OCI-LY7 (cell line): Measurements from ENCODE around the gene NOTCH4. TPM values are rescaled to one million over a fixed set of nuclear protein-coding genes. Genes with fewer than 3 reads are reported as not detected.

ENCODE experiments used
- BruUV-seq: library from RNA; stranded (reverse); fragments of 400-500 nt; replicated peaks from 2 replicates; lab custom pipeline; 2021; lab: Mats Ljungman, UMichigan
- CTCF ChIA-PET: fragments of 300-600 bp; sonication (Branson Sonifier 250); formaldehyde crosslinking; loops from one replicate; lab custom pipeline; 2022; ENCODE audit warnings: antibody characterized with exemption; ENCODE audit not compliant: unreplicated experiment; lab: Charles Lee
- POLR2A ChIA-PET: fragments of 300-600 bp; sonication (Branson Sonifier 250); formaldehyde crosslinking; loops from one replicate; lab custom pipeline; 2022; ENCODE audit warnings: antibody characterized with exemption; lab: Charles Lee
- DNase-seq: peaks from one replicate; pipeline ENCODE4 v3.0.0-alpha.2; 2015; ENCODE audit warnings: low spot score
- H2AFZ ChIP-seq: fragments of 200-600 bp; sonication (generic), shearing (Covaris generic); 2 replicates; pipeline ENCODE4 v1.6.1; 2014; ENCODE audit warnings: mild to moderate bottlenecking, antibody characterized with exemption, low read length, moderate library complexity
- H3K27ac ChIP-seq: fragments of 200-600 bp; sonication (generic); 2 replicates; pipeline ENCODE4 v1.5.1; 2014; ENCODE audit warnings: mixed run types, low read depth, mild to moderate bottlenecking, moderate library complexity, low read length, inconsistent platforms; ENCODE audit not compliant: poor library complexity, severe bottlenecking
- H3K36me3 ChIP-seq: fragments of 200-600 bp; sonication (generic); 2 replicates; pipeline ENCODE4 v1.6.1; 2014; ENCODE audit warnings: mild to moderate bottlenecking, antibody characterized with exemption, low read length, moderate library complexity, mixed read lengths; ENCODE audit not compliant: insufficient read depth
- H3K4me1 ChIP-seq: fragments of 200-600 bp; sonication (generic); 2 replicates; pipeline ENCODE4 v1.5.1; 2014; ENCODE audit warnings: mild to moderate bottlenecking, low read length; ENCODE audit not compliant: insufficient read depth, poor library complexity, severe bottlenecking
- H3K4me2 ChIP-seq: fragments of 200-600 bp; sonication (generic); 2 replicates; pipeline ENCODE4 v1.6.1; 2014; ENCODE audit warnings: mild to moderate bottlenecking, low read length
- H3K4me3 ChIP-seq: fragments of 200-600 bp; sonication (generic); 2 replicates; pipeline ENCODE4 v1.5.1; 2014; ENCODE audit warnings: mild to moderate bottlenecking, low read depth, low read length; ENCODE audit not compliant: poor library complexity, severe bottlenecking
- H3K79me2 ChIP-seq: fragments of 200-600 bp; sonication (generic); 2 replicates; pipeline ENCODE4 v1.6.1; 2016; ENCODE audit warnings: low read depth, mild to moderate bottlenecking, low read length, moderate library complexity, mixed read lengths; ENCODE audit not compliant: insufficient read depth
- H3K9me2 ChIP-seq: fragments of 200-600 bp; sonication (generic); 2 replicates; pipeline ENCODE4 v1.6.1; 2016; ENCODE audit warnings: mild to moderate bottlenecking, low read length, mixed read lengths; ENCODE audit not compliant: insufficient read depth
- H3K9me3 ChIP-seq: fragments of 200-600 bp; sonication (generic); 2 replicates; pipeline ENCODE4 v1.6.1; 2014; ENCODE audit warnings: mild to moderate bottlenecking, mixed run types, low read length, mixed read lengths
- H4K20me1 ChIP-seq: fragments of 200-600 bp; sonication (generic); 2 replicates; pipeline ENCODE4 v1.6.1; 2014; ENCODE audit warnings: mild to moderate bottlenecking, antibody characterized with exemption, low read length, moderate library complexity, mixed read lengths; ENCODE audit not compliant: insufficient read depth
- EZH2phosphoT487 ChIP-seq: fragments of 200-600 bp; sonication (generic); IDR thresholded peaks from 2 replicates; pipeline ENCODE4 v1.6.1; 2018; ENCODE audit warnings: low read depth, borderline replicate concordance, mild to moderate bottlenecking, mixed run types, antibody characterized with exemption, low read length, moderate library complexity, mixed read lengths
- intact Hi-C: fragments of 100-400 bp; cut with micrococcal nuclease; formaldehyde crosslinking; loops from one replicate; pipeline ENCODE4 v1.10.0; 2022; ENCODE audit not compliant: unreplicated experiment
- total RNA-seq, 2 experiments: library from RNA; depleted of rRNA in 1 of 2; stranded (reverse); fragments of >200 nt in 1 of 2; shearing (Covaris generic) in 1 of 2; gene quantifications; 2 replicates each; pipeline ENCODE4 v1.2.3, GENCODE V29; 2014 to 2022
- TF ChIP-seq, protein P1 (sequence below): fragments of 200-600 bp; sonication (generic); conservative IDR thresholded peaks from 2 replicates; pipeline ENCODE4 v1.5.1; 2014; ENCODE audit warnings: mild to moderate bottlenecking, antibody characterized with exemption, low read length, moderate library complexity, mixed read lengths

NOTCH4 gene
- total RNA-seq, 2 experiments from 2014 or later: 1.4 to 2.4 TPM

GRCh38 chr6:32170294-32170693 is 53.6 kb downstream of the NOTCH4 start:
- CTCF ChIA-PET: no interaction called here

GRCh38 chr6:32168807-32169591 is 54.9 kb downstream of the NOTCH4 start:
- Histone ChIP-seq H3K79me2 (no peaks in the 10 kb centered on the region), H3K9me3 (no peaks in the 10 kb centered on the region), H3K9me2 (no peaks in the 10 kb centered on the region), H3K4me2 (no peak overlapping the region), H3K27ac (no peak overlapping the region), H3K36me3 (peaks cover 44% of the 10 kb centered on the region), H4K20me1 (no peaks in the 10 kb centered on the region), H3K4me1 (peaks cover 23% of the 10 kb centered on the region), H3K4me3 (no peak overlapping the region), H2AFZ (no peak overlapping the region)
- no TSS peak for BruUV-seq
- ChIA-PET CTCF (no interaction called here), POLR2A (no interaction called here)
- DNase-seq: no peak
- TF ChIP-seq EZH2phosphoT487: no peak
- TF ChIP-seq, protein P1, sequence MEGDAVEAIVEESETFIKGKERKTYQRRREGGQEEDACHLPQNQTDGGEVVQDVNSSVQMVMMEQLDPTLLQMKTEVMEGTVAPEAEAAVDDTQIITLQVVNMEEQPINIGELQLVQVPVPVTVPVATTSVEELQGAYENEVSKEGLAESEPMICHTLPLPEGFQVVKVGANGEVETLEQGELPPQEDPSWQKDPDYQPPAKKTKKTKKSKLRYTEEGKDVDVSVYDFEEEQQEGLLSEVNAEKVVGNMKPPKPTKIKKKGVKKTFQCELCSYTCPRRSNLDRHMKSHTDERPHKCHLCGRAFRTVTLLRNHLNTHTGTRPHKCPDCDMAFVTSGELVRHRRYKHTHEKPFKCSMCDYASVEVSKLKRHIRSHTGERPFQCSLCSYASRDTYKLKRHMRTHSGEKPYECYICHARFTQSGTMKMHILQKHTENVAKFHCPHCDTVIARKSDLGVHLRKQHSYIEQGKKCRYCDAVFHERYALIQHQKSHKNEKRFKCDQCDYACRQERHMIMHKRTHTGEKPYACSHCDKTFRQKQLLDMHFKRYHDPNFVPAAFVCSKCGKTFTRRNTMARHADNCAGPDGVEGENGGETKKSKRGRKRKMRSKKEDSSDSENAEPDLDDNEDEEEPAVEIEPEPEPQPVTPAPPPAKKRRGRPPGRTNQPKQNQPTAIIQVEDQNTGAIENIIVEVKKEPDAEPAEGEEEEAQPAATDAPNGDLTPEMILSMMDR: 0 out of 2 replicates have a peak, but pooled peaks have one; percentile 31
- intact Hi-C loops: no loop called here

More at GRCh38 chr6:32170294-32170693, 53.6 kb downstream of the NOTCH4 start:
- intact Hi-C loops: no loop called here
- no TSS peak for BruUV-seq
- POLR2A ChIA-PET: no interaction called here
- TF ChIP-seq, protein P1: no peak
- TF ChIP-seq EZH2phosphoT487: no peak
- Histone ChIP-seq H3K9me3 (no peaks in the 10 kb centered on the region), H3K4me3 (no peak overlapping the region), H3K4me1 (peaks cover 23% of the 10 kb centered on the region), H3K79me2 (peaks cover 9% of the 10 kb centered on the region; the same call in 1 of the 2 replicates), H3K4me2 (no peak overlapping the region), H3K27ac (no peak overlapping the region), H3K9me2 (no peaks in the 10 kb centered on the region), H2AFZ (no peak overlapping the region), H3K36me3 (peaks cover 39% of the 10 kb centered on the region), H4K20me1 (no peaks in the 10 kb centered on the region)
- DNase-seq: no peak

- Histone ChIP-seq H3K27ac (peak overlapping the region; percentile 28), H3K79me2 (no peaks in the 10 kb centered on the region), H2AFZ (no peak overlapping the region), H4K20me1 (no peaks in the 10 kb centered on the region), H3K9me2 (no peaks in the 10 kb centered on the region), H3K4me3 (no peak overlapping the region), H3K36me3 (peaks cover 45% of the 10 kb centered on the region), H3K4me1 (peaks cover 17% of the 10 kb centered on the region), H3K4me2 (peak overlapping the region; percentile 18; the same call in 1 of the 2 replicates), H3K9me3 (no peaks in the 10 kb centered on the region)
- no peak for TF ChIP-seq EZH2phosphoT487
- TF ChIP-seq, protein P1: peak; percentile 33; the same call in 1 of the 2 replicates
- BruUV-seq: TSS peak; percentile 78
- intact Hi-C loops: no loop called here
- peak; percentile 38 for DNase-seq
- ChIA-PET CTCF (no interaction called here), POLR2A (no interaction called here)
Measured at GRCh38 chr6:32168350-32168749, 55.5 kb downstream of the NOTCH4 start.
